H1 (cell line): ENCODE data around the gene PGAM5. TPM values are rescaled to one million over a fixed set of nuclear protein-coding genes. Genes with fewer than 3 reads are reported as not detected.

Experiments
- CTCF ChIA-PET: fragments of 300-600 bp; sonication (Branson Sonifier 250); formaldehyde crosslinking; loops from one replicate; lab custom pipeline; 2021; ENCODE audit not compliant: partially characterized antibody; lab: Charles Lee
- POLR2A ChIA-PET: fragments of 300-600 bp; sonication (Branson Sonifier 250); formaldehyde crosslinking; loops from one replicate; lab custom pipeline; 2021; ENCODE audit warnings: inconsistent platforms; ENCODE audit not compliant: partially characterized antibody; lab: Charles Lee
- DNase-seq, 2 experiments: peaks; one replicate each; pipeline versions ENCODE4 v3.0.0 to v3.0.0-alpha.2; 2010 to 2022; ENCODE audit warnings: low spot score in 2 of 2, low read depth in 1 of 2, mixed read lengths in 1 of 2
- FAIRE-seq: peaks from 2 replicates; lab custom pipeline; 2011; peaks lifted over from hg19 to GRCh38; lab: Jason Lieb, UNC
- H2AFZ ChIP-seq: 2 replicates; pipeline ENCODE4 v1.8.1; 2012; ENCODE audit warnings: low read length, inconsistent platforms
- H2AK5ac ChIP-seq: 2 replicates; pipeline ENCODE4 v1.6.1; 2013; ENCODE audit warnings: low read depth, low read length
- H2BK120ac ChIP-seq: replicated peaks from 2 replicates; pipeline ENCODE3; 2013; ENCODE audit warnings: low read depth, low read length, inconsistent platforms
- H2BK12ac ChIP-seq: 2 replicates; pipeline ENCODE4 v1.6.1; 2013; ENCODE audit warnings: low read depth, low read length
- H2BK15ac ChIP-seq: 2 replicates; pipeline ENCODE4 v1.6.1; 2013; ENCODE audit warnings: low read length
- H2BK20ac ChIP-seq: 2 replicates; pipeline ENCODE4 v1.6.1; 2013; ENCODE audit warnings: low read length
- H2BK5ac ChIP-seq: 2 replicates; pipeline ENCODE4 v1.6.1; 2013; ENCODE audit warnings: low read depth, low read length
- H3K14ac ChIP-seq: 2 replicates; pipeline ENCODE4 v1.6.1; 2013; ENCODE audit warnings: inconsistent platforms; ENCODE audit not compliant: insufficient read length
- H3K18ac ChIP-seq: 2 replicates; pipeline ENCODE4 v1.6.1; 2013; ENCODE audit warnings: low read length; ENCODE audit errors: extremely low read depth
- H3K23ac ChIP-seq: 2 replicates; pipeline ENCODE4 v1.6.1; 2013; ENCODE audit warnings: inconsistent platforms; ENCODE audit not compliant: insufficient read length
- H3K23me2 ChIP-seq: 2 replicates; pipeline ENCODE4 v1.6.1; 2013; ENCODE audit warnings: low read depth, low read length
- H3K27ac ChIP-seq: 2 replicates; pipeline ENCODE4 v1.6.1; 2011; ENCODE audit warnings: low read depth, low read length, inconsistent platforms
- H3K27me3 ChIP-seq, 4 experiments: replicated peaks in 1 of 4; 1 replicate in 1 of 4; 2 replicates in 3 of 4; pipeline versions ENCODE4 v1.6.1 to v1.8.1; 2011 to 2013; ENCODE audit warnings: low read length in 3 of 4, mild to moderate bottlenecking in 3 of 4, inconsistent platforms in 2 of 4, mixed read lengths in 2 of 4, moderate library complexity in 1 of 4; ENCODE audit not compliant: control insufficient read depth in 3 of 4, insufficient read depth in 3 of 4; ENCODE audit errors: extremely low read depth in 1 of 4
- H3K36me3 ChIP-seq, 4 experiments: 2 replicates each; pipeline versions ENCODE4 v1.6.1 to v1.8.1; 2011 to 2013; ENCODE audit warnings: mild to moderate bottlenecking in 4 of 4, low read length in 3 of 4, moderate library complexity in 2 of 4, control low read depth in 1 of 4, inconsistent platforms in 1 of 4; ENCODE audit not compliant: insufficient read depth in 4 of 4, control insufficient read depth in 2 of 4
- H3K4ac ChIP-seq: replicated peaks from 2 replicates; pipeline ENCODE3; 2013; ENCODE audit warnings: low read length, low read depth, mixed read lengths, inconsistent platforms; ENCODE audit not compliant: insufficient read length
- H3K4me1 ChIP-seq, 4 experiments: replicated peaks in 1 of 4; 1 replicate in 1 of 4; 2 replicates in 3 of 4; pipeline versions ENCODE4 v1.6.1 to v1.8.1; 2011 to 2013; ENCODE audit warnings: low read length in 3 of 4, inconsistent platforms in 2 of 4, mixed read lengths in 1 of 4; ENCODE audit not compliant: insufficient read depth in 4 of 4, control insufficient read depth in 3 of 4
- H3K4me2 ChIP-seq, 2 experiments: 2 replicates each; pipeline versions ENCODE4 v1.6.1 to v1.8.1; 2011 to 2013; ENCODE audit warnings: low read depth in 2 of 2, low read length in 2 of 2, control low read depth in 1 of 2, inconsistent platforms in 1 of 2, mild to moderate bottlenecking in 1 of 2; ENCODE audit not compliant: insufficient read depth in 1 of 2
- H3K4me3 ChIP-seq, 4 experiments: fragments of 200-600, 300-600 bp in 1 of 4; sonication (generic), shearing (Covaris generic), sonication (Bioruptor Twin) in 1 of 4; 2 replicates each; pipeline versions ENCODE4 v1.5.1 to v1.8.1; 2011 to 2016; ENCODE audit warnings: low read length in 4 of 4, low read depth in 3 of 4, control low read depth in 2 of 4, inconsistent platforms in 2 of 4, mild to moderate bottlenecking in 2 of 4, mixed read lengths in 1 of 4, moderate library complexity in 1 of 4; ENCODE audit not compliant: insufficient read depth in 2 of 4; ENCODE audit errors: extremely low read depth in 1 of 4
- H3K56ac ChIP-seq: replicated peaks from 2 replicates; pipeline ENCODE3; 2013; ENCODE audit warnings: low read depth, mild to moderate bottlenecking, mixed read lengths, low read length, inconsistent platforms; ENCODE audit not compliant: insufficient read length
- H3K79me1 ChIP-seq: 2 replicates; pipeline ENCODE4 v1.6.1; 2013; ENCODE audit warnings: low read depth, low read length, control low read depth
- H3K79me2 ChIP-seq, 2 experiments: 2 replicates each; pipeline versions ENCODE4 v1.6.1 to v1.8.1; 2012 to 2013; ENCODE audit warnings: low read length in 2 of 2, mild to moderate bottlenecking in 2 of 2, inconsistent platforms in 1 of 2; ENCODE audit not compliant: insufficient read depth in 2 of 2, control insufficient read depth in 1 of 2
- H3K9ac ChIP-seq, 4 experiments: replicated peaks in 1 of 4; 1 replicate in 1 of 4; 2 replicates in 3 of 4; pipeline versions ENCODE4 v1.6.1 to v1.8.1; 2011 to 2013; ENCODE audit warnings: low read depth in 3 of 4, low read length in 3 of 4, control low read depth in 2 of 4, mild to moderate bottlenecking in 2 of 4, moderate library complexity in 2 of 4, inconsistent platforms in 1 of 4; ENCODE audit errors: extremely low read depth in 1 of 4
- H3K9me3 ChIP-seq, 2 experiments: 2 replicates each; pipeline versions ENCODE4 v1.6.1 to v1.8.1; 2012 to 2013; ENCODE audit warnings: mild to moderate bottlenecking in 2 of 2, moderate library complexity in 2 of 2, control low read depth in 1 of 2, inconsistent platforms in 1 of 2, low read depth in 1 of 2, low read length in 1 of 2, mixed read lengths in 1 of 2; ENCODE audit not compliant: insufficient read depth in 2 of 2
- H4K20me1 ChIP-seq, 2 experiments: replicated peaks in 1 of 2; 2 replicates each; pipeline versions ENCODE3 to v1.8.1; 2011 to 2013; ENCODE audit warnings: inconsistent platforms in 2 of 2, low read length in 2 of 2, mild to moderate bottlenecking in 1 of 2; ENCODE audit not compliant: insufficient read depth in 2 of 2, control insufficient read depth in 1 of 2
- H4K5ac ChIP-seq: 2 replicates; pipeline ENCODE4 v1.6.1; 2013; ENCODE audit warnings: low read length, low read depth, mixed read lengths, inconsistent platforms; ENCODE audit not compliant: insufficient read length
- H4K8ac ChIP-seq: 2 replicates; pipeline ENCODE4 v1.8.0; 2013; ENCODE audit warnings: mild to moderate bottlenecking, moderate library complexity, low read length, inconsistent platforms; ENCODE audit not compliant: insufficient read depth; ENCODE audit errors: extremely low read depth
- H4K91ac ChIP-seq: replicated peaks from 2 replicates; pipeline ENCODE3; 2013; ENCODE audit warnings: low read length, mixed read lengths, inconsistent platforms; ENCODE audit not compliant: insufficient read length
- ATF3 ChIP-seq: IDR thresholded peaks from 2 replicates; pipeline ENCODE4 v1.6.1; 2011; ENCODE audit warnings: low read depth, mild to moderate bottlenecking, low read length; ENCODE audit not compliant: insufficient read depth
- BCL11A ChIP-seq, 2 experiments: IDR thresholded peaks; one replicate each; pipeline ENCODE4 v1.6.1; 2011; ENCODE audit warnings: low read depth in 2 of 2, low read length in 2 of 2, mild to moderate bottlenecking in 2 of 2
- CBX8 ChIP-seq: fragments of 300-800, 300-1000 bp; sonication (generic); IDR thresholded peaks from 2 replicates; pipeline ENCODE4 v1.7.1; 2016; ENCODE audit warnings: low read depth, low read length, borderline replicate concordance
- CEBPB ChIP-seq: IDR thresholded peaks from 2 replicates; pipeline ENCODE4 v1.6.1; 2012; ENCODE audit warnings: low read depth, low read length
- EZH2 ChIP-seq: fragments of 200-600 bp; sonication (generic); IDR thresholded peaks from 2 replicates; pipeline ENCODE4 v1.7.1; 2012; ENCODE audit warnings: low read depth, mild to moderate bottlenecking, moderate library complexity, low read length, inconsistent platforms; ENCODE audit not compliant: severe bottlenecking
- FOSL1 ChIP-seq: IDR thresholded peaks from 2 replicates; pipeline ENCODE4 v1.6.1; 2011; ENCODE audit warnings: mild to moderate bottlenecking, low read depth, low read length, moderate library complexity; ENCODE audit not compliant: insufficient read depth
- KDM5A ChIP-seq: fragments of 200-600 bp; IDR thresholded peaks from 2 replicates; pipeline ENCODE4 v1.7.1; 2012; ENCODE audit warnings: mild to moderate bottlenecking, low read length, inconsistent platforms, mixed read lengths
- SIN3A ChIP-seq, 2 experiments: IDR thresholded peaks in 1 of 2; conservative IDR thresholded peaks in 1 of 2; 2 replicates each; pipeline ENCODE4 v1.6.1; 2011 to 2012; ENCODE audit warnings: low read length in 2 of 2, improper control_type of control experiment in 1 of 2, low read depth in 1 of 2, mild to moderate bottlenecking in 1 of 2
- SIRT6 ChIP-seq: IDR thresholded peaks from one replicate; pipeline ENCODE4 v1.7.1; 2012; ENCODE audit warnings: low read length, inconsistent platforms
- WGBS, 2 experiments: shearing (Covaris generic) in 1 of 2; methylation state at CpG; one replicate each; pipeline versions ENCODE4 v1.1.6 to v1.1.7; 2013 to 2015; ENCODE audit warnings: low lambda C conversion rate in 2 of 2, mixed read lengths in 2 of 2, inconsistent platforms in 1 of 2, low coverage in 1 of 2, missing lambda C conversion rate in 1 of 2; ENCODE audit not compliant: insufficient replicate concordance in 2 of 2, insufficient coverage in 1 of 2, insufficient read length in 1 of 2; ENCODE audit errors: extremely low coverage in 1 of 2, missing lambda C conversion rate in 1 of 2; 5-methylcytosine and 5-hydroxymethylcytosine counted together
- polyA plus RNA-seq, 7 experiments: library from polyadenylated mRNA; depleted of rRNA in 3 of 7; stranded (reverse) in 5 of 7; unstranded in 2 of 7; fragments of >200 nt in 5 of 7; fragments of 200-250 nt in 2 of 7; gene quantifications; 1 replicate in 5 of 7; 2 replicates in 1 of 7; 4 replicates in 1 of 7; pipeline versions ENCODE4 v1.2.1 to v1.2.3, GENCODE V29; 2011 to 2013; ENCODE audit warnings: missing spikeins in 2 of 7, mixed read lengths in 2 of 7
- total RNA-seq: library from RNA; stranded (reverse); fragmentation: NEBNext Ultra II Directional; extraction: Animal tissue kit (Norgen Biotek cat#: 25700); gene quantifications from 2 replicates; pipeline ENCODE4 v1.2.1, GENCODE V29; 2021
- TF ChIP-seq, protein P1 (sequence below): IDR thresholded peaks from 2 replicates; pipeline ENCODE4 v1.6.1; 2011; ENCODE audit warnings: low read length, improper control_type of control experiment

Gene PGAM5
- total and polyA plus RNA-seq, 2 of the 8 experiments (the other 6 are each of a cell fraction or from before 2014, with no cell fraction given), result 66.4 to 84.0 TPM

- Histone ChIP-seq H3K23ac (no peak overlapping the region), H4K5ac (no peak overlapping the region), H2AK5ac (no peak overlapping the region), H3K4me1 (no peaks in the 10 kb centered on the region), H2BK120ac (no peak overlapping the region), H3K4me2 (no peak overlapping the region), H3K4ac (no peak overlapping the region), H3K9me3 (no peaks in the 10 kb centered on the region), H3K18ac (no peak overlapping the region), H2BK12ac (no peak overlapping the region), H4K8ac (no peak overlapping the region; the same call in 1 of the 2 replicates), H3K79me1 (peaks cover 3% of the 10 kb centered on the region; the same call in 1 of the 2 replicates), H4K20me1 (peaks cover 7 to 28% of the 10 kb centered on the region in 2 experiments), H2BK5ac (no peak overlapping the region), H3K27ac (no peak overlapping the region; the same call in 1 of the 2 replicates), H3K27me3 (no peaks in the 10 kb centered on the region; a peak in 1 of 7 replicates), H2BK20ac (no peak overlapping the region), H3K23me2 (no peaks in the 10 kb centered on the region), H3K14ac (no peak overlapping the region), H3K36me3 (peaks cover 24 to 62% (median 49%) of the 10 kb centered on the region in 4 experiments), H4K91ac (no peak overlapping the region), H3K9ac (no peak overlapping the region), H2BK15ac (no peak overlapping the region), H3K56ac (no peak overlapping the region), H2AFZ (no peak overlapping the region), H3K4me3 (no peak overlapping the region), H3K79me2 (peaks cover 0 to 4% of the 10 kb centered on the region in 2 experiments; a peak in 2 of 4 replicates)
- FAIRE-seq (no peak), DNase-seq (no peak)
- CTCF ChIA-PET, result interaction anchor here (0.6 to 1.0 kb wide), 3 partner anchors 11 to 458 kb away, joined by 3 read pairs; no protein-coding TSS in a partner anchor
- POLR2A ChIA-PET, result interaction anchor here (0.7 to 3.2 kb wide), 6 partner anchors 8 to 60 kb away, joined by 3 to 17 read pairs (median 4); no protein-coding TSS in a partner anchor
- 93% methylated on average over 31 of the region's 31 CpGs; no CpG with 5 or more reads in 1 of the 2 experiments for WGBS, 2 experiments
- TF ChIP-seq, protein P1, sequence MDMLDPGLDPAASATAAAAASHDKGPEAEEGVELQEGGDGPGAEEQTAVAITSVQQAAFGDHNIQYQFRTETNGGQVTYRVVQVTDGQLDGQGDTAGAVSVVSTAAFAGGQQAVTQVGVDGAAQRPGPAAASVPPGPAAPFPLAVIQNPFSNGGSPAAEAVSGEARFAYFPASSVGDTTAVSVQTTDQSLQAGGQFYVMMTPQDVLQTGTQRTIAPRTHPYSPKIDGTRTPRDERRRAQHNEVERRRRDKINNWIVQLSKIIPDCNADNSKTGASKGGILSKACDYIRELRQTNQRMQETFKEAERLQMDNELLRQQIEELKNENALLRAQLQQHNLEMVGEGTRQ, result no peak
- no peak for TF ChIP-seq SIRT6
- no peak for TF ChIP-seq CEBPB
- TF ChIP-seq EZH2, result no peak
- TF ChIP-seq BCL11A (IDR thresholded peaks at IDR 0.05; ENCODE audit: low read depth in 2 of 2, low read length in 2 of 2), result no peak
- no peak for TF ChIP-seq KDM5A
- TF ChIP-seq FOSL1, result no peak
- no peak for TF ChIP-seq CBX8
- TF ChIP-seq SIN3A (conservative IDR thresholded peaks at IDR 0.05 in 1 of 2, IDR thresholded peaks at IDR 0.05 in 1 of 2; ENCODE audit: low read depth in 1 of 2, low read length in 2 of 2), result no peak
- no peak for TF ChIP-seq ATF3
Measured at GRCh38 chr12:132719141-132719953, 8.7 kb downstream of the PGAM5 start.
